ENCODE data around the gene ACVR1B.

The ACVR1B gene

GRCh38 chr12:51960488-51960887 is 9.0 kb downstream of the ACVR1B start:
- no peak for TF ChIP-seq EZH2phosphoT487 (IDR thresholded peaks at IDR 0.05; ENCODE audit: low read depth)
- TF ChIP-seq, protein P1, sequence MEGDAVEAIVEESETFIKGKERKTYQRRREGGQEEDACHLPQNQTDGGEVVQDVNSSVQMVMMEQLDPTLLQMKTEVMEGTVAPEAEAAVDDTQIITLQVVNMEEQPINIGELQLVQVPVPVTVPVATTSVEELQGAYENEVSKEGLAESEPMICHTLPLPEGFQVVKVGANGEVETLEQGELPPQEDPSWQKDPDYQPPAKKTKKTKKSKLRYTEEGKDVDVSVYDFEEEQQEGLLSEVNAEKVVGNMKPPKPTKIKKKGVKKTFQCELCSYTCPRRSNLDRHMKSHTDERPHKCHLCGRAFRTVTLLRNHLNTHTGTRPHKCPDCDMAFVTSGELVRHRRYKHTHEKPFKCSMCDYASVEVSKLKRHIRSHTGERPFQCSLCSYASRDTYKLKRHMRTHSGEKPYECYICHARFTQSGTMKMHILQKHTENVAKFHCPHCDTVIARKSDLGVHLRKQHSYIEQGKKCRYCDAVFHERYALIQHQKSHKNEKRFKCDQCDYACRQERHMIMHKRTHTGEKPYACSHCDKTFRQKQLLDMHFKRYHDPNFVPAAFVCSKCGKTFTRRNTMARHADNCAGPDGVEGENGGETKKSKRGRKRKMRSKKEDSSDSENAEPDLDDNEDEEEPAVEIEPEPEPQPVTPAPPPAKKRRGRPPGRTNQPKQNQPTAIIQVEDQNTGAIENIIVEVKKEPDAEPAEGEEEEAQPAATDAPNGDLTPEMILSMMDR (IDR thresholded peaks at IDR 0.05; ENCODE audit: low read depth, low read length), result no peak
- H2AFZ ChIP-seq (ENCODE audit: low read depth, low read length), result no peak overlapping the region
- no peak overlapping the region for H3K27ac ChIP-seq (ENCODE audit: low read length)
- H3K9me3 ChIP-seq (ENCODE audit: insufficient read depth, low read length), result no peaks in the 10 kb centered on the region
- peaks cover 13% of the 10 kb centered on the region; the same call in 1 of the 2 replicates for H3K27me3 ChIP-seq (ENCODE audit: low read depth, low read length)
- no peak overlapping the region for H3K9ac ChIP-seq (ENCODE audit: low read length)
- H3K36me3 ChIP-seq (replicated peaks; ENCODE audit: low read depth, low read length), result peaks cover 5% of the 10 kb centered on the region
- no peak overlapping the region for H3K4me3 ChIP-seq (ENCODE audit: low read length)
- peaks cover 25% of the 10 kb centered on the region for H4K20me1 ChIP-seq (ENCODE audit: insufficient read depth, low read length)
- no peaks in the 10 kb centered on the region for H3K79me2 ChIP-seq (ENCODE audit: low read length)
- H3K4me2 ChIP-seq (ENCODE audit: low read length), result no peak overlapping the region
- peaks cover 6% of the 10 kb centered on the region; the same call in 1 of the 2 replicates for H3K4me1 ChIP-seq (ENCODE audit: low read length)

GRCh38 chr12:51960890-51961289 is 9.4 kb downstream of the ACVR1B start:
- H2AFZ ChIP-seq (ENCODE audit: low read depth, low read length), result no peak overlapping the region
- no peaks in the 10 kb centered on the region for H3K79me2 ChIP-seq (ENCODE audit: low read length)
- TF ChIP-seq, protein P1 (IDR thresholded peaks at IDR 0.05; ENCODE audit: low read depth, low read length), result no peak
- TF ChIP-seq EZH2phosphoT487 (IDR thresholded peaks at IDR 0.05; ENCODE audit: low read depth), result no peak
- no peak overlapping the region for H3K4me3 ChIP-seq (ENCODE audit: low read length)
- no peak overlapping the region for H3K4me2 ChIP-seq (ENCODE audit: low read length)
- H3K9ac ChIP-seq (ENCODE audit: low read length), result no peak overlapping the region
- no peak overlapping the region for H3K27ac ChIP-seq (ENCODE audit: low read length)
- H3K27me3 ChIP-seq (ENCODE audit: low read depth, low read length), result peaks cover 14% of the 10 kb centered on the region
- no peaks in the 10 kb centered on the region for H3K9me3 ChIP-seq (ENCODE audit: insufficient read depth, low read length)
- peaks cover 4% of the 10 kb centered on the region; the same call in 1 of the 2 replicates for H3K4me1 ChIP-seq (ENCODE audit: low read length)
- H4K20me1 ChIP-seq (ENCODE audit: insufficient read depth, low read length), result peaks cover 25% of the 10 kb centered on the region
- peaks cover 5% of the 10 kb centered on the region for H3K36me3 ChIP-seq (replicated peaks; ENCODE audit: low read depth, low read length)

DNA sequence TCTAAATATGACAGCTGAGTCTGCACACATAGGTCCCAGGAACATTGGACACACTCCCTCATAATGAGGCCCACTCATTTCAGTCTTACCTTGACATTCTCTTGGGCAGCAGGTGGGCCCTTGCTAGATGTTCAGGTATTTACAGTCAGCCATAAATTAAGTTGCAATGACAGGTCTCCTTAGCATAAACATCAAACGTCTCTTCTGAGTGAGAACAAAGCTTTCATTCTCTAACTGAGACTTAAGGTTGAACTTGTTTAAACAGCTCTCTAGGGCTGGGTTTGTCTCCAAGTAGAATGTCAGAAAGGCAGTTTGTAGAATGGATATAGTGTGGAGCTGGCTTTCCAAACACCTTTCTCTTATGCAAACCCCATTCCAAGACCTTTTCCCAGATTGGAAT is 10.3 kb downstream of the ACVR1B start:
- Histone ChIP-seq H2AFZ (ENCODE audit: low read depth, low read length) (no peak overlapping the region), H3K4me3 (ENCODE audit: low read length) (no peak overlapping the region), H3K4me1 (ENCODE audit: low read length) (peaks cover 3% of the 10 kb centered on the region; the same call in 1 of the 2 replicates), H4K20me1 (ENCODE audit: insufficient read depth, low read length) (peaks cover 33% of the 10 kb centered on the region), H3K27ac (ENCODE audit: low read length) (no peak overlapping the region), H3K9me3 (ENCODE audit: insufficient read depth, low read length) (no peaks in the 10 kb centered on the region), H3K9ac (ENCODE audit: low read length) (no peak overlapping the region), H3K36me3 (replicated peaks; ENCODE audit: low read depth, low read length) (peaks cover 5% of the 10 kb centered on the region), H3K27me3 (ENCODE audit: low read depth, low read length) (peaks cover 17% of the 10 kb centered on the region), H3K4me2 (ENCODE audit: low read length) (no peak overlapping the region), H3K79me2 (ENCODE audit: low read length) (no peaks in the 10 kb centered on the region)
- TF ChIP-seq, protein P1 (IDR thresholded peaks at IDR 0.05; ENCODE audit: low read depth, low read length), result no peak
- no peak for TF ChIP-seq EZH2phosphoT487 (IDR thresholded peaks at IDR 0.05; ENCODE audit: low read depth)

GRCh38 chr12:51962737-51963136 is 11.2 kb downstream of the ACVR1B start:
- no peak overlapping the region for H3K27ac ChIP-seq (ENCODE audit: low read length)
- TF ChIP-seq, protein P1 (IDR thresholded peaks at IDR 0.05; ENCODE audit: low read depth, low read length), result no peak
- TF ChIP-seq EZH2phosphoT487 (IDR thresholded peaks at IDR 0.05; ENCODE audit: low read depth), result no peak
- H2AFZ ChIP-seq (ENCODE audit: low read depth, low read length), result no peak overlapping the region
- no peak overlapping the region for H3K4me2 ChIP-seq (ENCODE audit: low read length)
- H3K4me1 ChIP-seq (ENCODE audit: low read length), result peaks cover 3% of the 10 kb centered on the region; the same call in 1 of the 2 replicates
- H3K9me3 ChIP-seq (ENCODE audit: insufficient read depth, low read length), result no peaks in the 10 kb centered on the region
- H3K36me3 ChIP-seq (replicated peaks; ENCODE audit: low read depth, low read length), result peaks cover 5% of the 10 kb centered on the region
- peaks cover 37% of the 10 kb centered on the region for H4K20me1 ChIP-seq (ENCODE audit: insufficient read depth, low read length)
- no peak overlapping the region for H3K9ac ChIP-seq (ENCODE audit: low read length)
- H3K4me3 ChIP-seq (ENCODE audit: low read length), result no peak overlapping the region
- peaks cover 17% of the 10 kb centered on the region for H3K27me3 ChIP-seq (ENCODE audit: low read depth, low read length)
- H3K79me2 ChIP-seq (ENCODE audit: low read length), result no peaks in the 10 kb centered on the region

Data from OCI-LY3 (cell line).